Daoy (cell line): ENCODE results near the gene HLA-DPB1. TPM values are rescaled to one million over a fixed set of nuclear protein-coding genes. Genes with fewer than 3 reads are reported as not detected.
A peak's percentile ranks its signal among the peaks of the same experiment; 100 is the strongest.

ENCODE experiments used
- DNase-seq: peaks from one replicate; pipeline ENCODE4 v3.0.0-alpha.2; 2015; ENCODE audit warnings: low read depth
- total RNA-seq: library from RNA; depleted of rRNA; stranded (reverse); fragments of >200 nt; shearing (Covaris generic); gene quantifications from 2 replicates; pipeline ENCODE4 v1.2.3, GENCODE V29; 2014

The HLA-DPB1 gene
- total RNA-seq, 1 experiment from 2014 or later, result 34.6 TPM

DNA sequence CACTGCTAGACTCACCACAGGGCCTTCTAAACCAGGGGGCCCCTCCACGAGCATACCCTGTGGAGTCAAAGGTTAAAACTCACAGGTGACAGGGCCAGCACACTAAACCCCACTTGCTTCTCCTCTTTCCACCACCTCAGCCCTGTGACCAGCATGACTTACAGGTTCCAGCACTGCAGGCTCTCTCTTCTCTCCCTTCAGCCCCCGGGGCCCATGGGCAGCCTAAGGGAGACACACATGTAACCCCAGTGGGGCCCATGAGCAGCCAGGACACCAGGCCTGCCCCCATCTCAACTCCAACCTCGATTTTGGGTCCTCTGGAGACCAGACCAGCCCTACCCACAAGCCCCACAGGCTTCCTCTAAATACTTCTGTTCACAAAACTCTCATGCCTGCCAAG lies 28.0 kb downstream of the HLA-DPB1 start:
- DNase-seq, result no peak

DNA sequence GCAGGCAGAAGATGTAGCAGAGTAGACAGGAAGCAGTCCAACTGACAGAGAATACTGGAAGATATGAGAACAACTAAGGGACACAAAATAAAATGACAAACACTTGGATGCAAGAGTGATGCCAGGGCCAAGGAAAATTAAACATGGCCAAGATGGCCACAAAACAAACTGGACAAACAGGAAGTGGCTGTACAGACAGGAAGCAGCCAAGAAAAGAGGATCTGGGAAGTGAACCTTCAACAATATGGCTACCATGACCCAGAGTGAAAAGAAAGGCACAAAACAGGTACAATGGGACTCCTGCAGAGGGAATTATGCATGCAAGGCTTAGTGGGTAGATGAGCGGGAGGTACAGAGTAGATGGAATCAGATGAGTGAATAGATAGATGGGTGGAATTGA lies 29.1 kb downstream of the HLA-DPB1 start:
- no peak for DNase-seq

DNA sequence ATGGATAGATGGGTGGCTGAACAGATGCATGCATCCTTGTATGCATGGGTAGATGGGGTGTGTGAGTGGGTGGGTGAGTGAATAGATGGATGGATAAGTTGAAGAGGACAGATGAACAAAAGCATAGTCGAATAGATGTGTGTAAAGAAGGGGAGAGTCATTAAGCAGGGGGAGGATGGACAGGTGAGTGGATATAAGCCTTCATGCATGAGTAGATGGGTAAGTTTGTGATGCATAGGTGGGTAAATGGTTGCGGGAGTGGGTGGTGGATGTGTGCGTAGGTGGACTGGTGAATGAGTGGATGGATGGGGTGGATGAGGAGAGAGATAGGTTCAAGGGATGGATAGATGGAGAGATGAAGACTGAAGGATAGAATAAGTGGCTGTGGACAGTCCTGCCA lies 29.6 kb downstream of the HLA-DPB1 start:
- no peak for DNase-seq

DNA sequence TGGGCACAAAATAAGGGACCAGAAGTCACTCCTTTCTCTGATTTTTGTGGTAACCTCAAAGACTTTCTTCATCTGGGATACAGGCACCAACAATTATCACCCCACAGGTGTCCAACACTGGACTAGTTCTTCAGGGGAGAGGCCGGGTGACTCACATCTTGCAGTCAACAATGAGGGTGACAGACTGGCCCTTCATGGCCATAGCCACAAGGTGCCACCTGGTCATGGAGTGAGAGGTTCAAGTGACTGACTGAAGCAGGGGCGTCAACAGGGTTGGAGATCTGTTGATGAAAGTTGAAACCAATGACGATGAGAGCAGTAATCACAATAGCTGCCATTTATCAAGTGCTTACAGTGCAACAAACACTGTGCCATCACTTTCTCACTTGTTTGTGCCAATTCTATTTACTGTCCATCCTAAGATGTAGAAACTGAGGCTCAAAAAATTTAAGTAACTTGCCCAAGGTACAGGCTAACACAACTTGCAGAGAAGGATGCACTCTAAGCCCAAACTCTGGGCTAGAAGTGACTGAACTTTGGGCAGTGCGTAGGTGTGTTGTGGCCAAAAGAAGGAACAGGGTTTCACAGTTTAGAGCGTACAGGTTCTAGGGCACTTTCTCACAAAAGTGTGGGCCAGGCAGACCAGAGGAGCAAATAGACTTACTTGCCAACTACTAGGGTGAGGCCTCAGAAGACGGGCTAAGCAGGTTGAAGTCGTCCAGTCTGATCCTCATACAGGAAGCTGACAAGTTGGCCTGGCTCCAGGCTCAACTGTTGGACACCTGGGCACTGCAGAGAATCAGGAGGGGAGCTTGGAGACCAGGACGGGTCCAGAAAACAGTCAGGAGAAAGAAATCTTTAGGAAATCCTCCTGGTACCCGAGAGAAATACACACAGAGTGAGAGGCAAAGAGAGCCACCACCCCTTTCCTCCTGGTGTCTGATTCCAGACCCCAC lies 30.4 kb downstream of the HLA-DPB1 start:
- no peak for DNase-seq

DNA sequence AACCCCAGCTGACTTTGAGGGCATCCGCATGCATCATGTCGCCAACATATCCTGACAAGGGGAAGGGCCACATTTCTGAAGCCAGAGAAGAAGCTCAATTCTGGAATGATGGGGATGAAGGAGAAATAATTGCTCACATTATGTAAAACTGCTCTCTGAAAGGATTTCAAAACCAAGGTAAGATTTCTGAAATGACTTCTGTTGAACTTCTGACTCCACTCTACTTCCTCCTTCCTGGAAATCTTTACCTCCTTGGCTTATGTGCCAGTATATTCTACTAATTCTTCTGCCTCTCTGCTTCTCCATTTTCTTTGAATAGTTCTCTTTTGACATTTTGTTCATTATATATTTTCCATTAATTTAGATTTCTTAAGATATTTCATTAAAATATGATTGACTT lies 31.9 kb downstream of the HLA-DPB1 start:
- no peak for DNase-seq

DNA sequence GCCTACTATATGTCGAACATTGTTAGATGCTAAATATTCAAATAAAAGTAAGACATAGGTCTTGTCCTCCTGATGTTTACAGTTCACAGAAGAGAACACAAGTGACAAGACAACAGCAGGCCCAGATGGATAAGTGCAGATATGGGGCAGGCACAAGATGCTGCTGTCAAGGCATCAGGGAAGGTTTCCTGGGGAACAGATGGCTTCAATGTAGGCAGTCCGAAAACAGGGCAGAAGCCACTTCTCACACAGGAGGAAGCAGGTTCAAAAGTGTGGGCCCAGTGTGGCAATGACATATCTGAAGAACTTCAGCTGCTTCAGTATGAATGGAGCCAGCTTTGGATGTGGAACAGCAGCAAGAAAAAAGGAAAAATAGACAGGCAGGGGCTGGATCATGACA lies 32.5 kb downstream of the HLA-DPB1 start:
- DNase-seq, result no peak

DNA sequence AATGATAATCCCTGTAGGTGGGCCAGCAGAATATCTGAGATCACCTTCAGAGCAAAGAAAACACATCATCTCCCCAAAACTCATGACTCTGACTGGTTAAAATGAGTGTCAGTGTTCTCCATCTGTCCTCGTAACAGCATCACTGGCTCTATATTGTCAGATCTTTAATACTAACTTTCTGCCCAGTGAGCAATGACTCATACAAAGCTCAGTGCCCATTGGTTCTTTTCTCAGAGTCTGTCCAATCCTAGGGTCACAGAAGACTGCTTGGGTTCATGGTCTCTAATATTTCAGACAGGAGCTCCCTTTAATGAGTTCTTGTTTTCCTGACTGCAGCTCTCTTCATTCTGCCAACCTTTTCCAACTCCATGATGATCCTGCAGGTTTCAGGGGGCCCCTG lies 36.4 kb downstream of the HLA-DPB1 start:
- DNase-seq, result peak; percentile 54

DNA sequence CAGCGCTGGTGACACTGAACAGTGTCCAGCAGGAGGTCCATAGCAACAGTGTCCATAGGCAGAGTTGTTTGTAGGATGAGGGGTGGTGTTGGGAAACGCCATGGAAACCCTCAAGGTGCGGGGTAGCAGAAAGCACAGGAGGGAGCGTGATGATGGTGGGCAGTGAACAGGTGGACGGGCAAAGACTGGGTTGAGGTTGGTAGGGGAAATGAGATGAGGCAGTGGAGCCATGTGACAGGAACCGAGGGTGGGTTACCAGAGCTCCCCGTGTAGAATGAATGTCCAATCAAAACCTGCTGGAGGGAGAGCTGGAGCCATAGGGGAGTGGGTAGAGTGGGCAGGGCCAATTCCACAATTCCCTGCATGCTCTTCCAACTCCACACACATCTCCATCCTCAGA lies 38.0 kb downstream of the HLA-DPB1 start:
- no peak for DNase-seq

DNA sequence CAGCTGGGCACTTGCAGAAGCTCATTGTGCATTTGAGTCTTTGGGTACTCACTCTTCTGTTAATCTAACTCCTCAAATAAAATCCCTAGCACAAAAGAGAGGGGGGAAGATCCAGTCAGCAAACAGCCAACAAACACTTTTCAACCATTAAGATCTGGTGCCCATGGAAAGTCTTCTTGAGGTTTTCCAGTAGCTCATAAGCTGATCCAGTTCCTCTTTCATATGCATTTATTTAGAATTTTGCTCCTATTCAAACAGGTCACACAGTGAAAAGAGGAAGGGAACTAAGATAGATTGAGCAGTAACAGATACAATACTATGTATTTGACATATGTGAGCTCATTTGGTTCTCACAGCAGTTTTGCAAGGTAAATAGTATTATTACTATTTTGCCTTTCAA lies 38.6 kb downstream of the HLA-DPB1 start:
- DNase-seq, result no peak

DNA sequence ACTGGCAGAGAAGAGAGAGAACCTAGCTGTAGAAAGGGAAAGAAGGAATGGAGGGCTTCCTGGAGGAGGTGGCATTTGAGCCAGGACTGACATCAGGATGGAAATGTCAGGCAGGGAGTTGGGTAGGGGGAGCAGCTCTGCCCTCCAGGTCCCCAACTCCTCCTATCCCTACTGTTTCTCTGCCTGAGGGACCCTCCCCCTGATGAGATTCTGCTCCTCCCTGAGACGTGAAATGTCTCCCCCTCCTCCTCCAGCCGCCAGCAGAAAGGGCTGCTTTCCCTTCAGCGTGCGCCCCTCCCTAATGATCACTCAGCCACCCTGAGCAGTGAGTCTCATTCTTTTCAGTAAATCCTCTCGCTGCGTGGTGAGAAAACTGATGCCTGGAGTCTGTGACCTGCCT lies 40.6 kb downstream of the HLA-DPB1 start:
- no peak for DNase-seq

DNA sequence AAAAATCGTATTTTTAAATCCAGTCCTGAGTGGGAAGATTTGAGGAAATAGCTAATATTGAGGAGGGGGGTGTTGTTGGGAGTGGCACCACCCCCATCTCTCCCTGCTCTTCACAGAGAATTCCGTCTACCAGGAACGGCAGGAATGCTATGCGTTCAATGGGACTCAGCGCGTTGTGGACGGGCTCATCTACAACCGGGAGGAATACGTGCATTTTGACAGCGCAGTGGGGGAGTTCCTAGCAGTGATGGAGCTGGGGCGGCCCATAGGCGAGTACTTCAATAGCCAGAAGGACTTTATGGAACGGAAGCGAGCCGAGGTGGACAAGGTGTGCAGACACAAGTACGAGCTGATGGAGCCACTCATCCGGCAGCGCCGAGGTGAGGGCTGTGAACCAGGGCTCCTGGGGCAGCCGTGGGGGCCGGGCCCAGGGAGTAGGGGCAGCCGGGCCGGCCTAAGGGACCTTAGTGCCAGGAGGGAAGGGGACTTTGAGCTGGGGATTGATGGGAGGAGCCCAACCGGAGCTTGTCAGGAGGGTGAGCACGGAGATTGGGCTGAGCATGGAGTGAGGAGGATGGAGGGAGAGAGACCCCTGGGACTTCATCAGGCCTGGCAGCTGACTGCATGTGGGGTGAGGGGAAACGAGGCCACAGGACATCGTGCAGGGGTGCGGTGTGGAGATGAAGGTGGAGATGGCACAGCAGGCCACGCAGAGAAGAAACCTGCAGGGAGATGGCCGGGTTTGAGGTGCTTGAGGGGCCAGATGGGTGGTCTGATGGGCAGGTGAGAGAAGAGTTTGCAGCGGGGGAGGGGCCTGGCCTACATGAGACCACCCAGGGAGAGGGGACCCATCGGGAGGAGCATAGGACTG lies 41.3 kb downstream of the HLA-DPB1 start:
- peak; percentile 22 for DNase-seq

DNA sequence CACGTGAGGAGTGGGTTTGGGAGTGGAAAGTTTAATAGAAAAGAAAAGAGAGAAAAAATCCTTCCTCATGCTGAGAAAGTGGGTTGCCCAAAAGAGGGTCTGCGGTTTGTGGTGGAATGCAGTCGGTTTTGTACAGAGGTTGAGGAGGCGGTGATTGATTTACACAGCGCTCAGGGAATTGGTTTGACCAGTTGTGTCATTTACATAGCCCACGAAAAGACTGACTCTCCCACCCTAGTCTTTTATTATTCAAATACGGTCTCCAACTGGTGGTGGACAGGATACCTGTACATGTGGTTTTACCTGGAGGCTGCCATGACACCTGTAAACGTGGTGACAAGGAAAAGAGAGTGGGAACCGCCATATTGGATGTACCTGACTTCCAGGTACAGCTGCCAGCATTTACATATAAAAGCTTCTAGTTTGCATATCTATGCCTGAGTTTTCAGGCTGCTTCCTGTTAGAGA lies 42.1 kb downstream of the HLA-DPB1 start:
- no peak for DNase-seq

DNA sequence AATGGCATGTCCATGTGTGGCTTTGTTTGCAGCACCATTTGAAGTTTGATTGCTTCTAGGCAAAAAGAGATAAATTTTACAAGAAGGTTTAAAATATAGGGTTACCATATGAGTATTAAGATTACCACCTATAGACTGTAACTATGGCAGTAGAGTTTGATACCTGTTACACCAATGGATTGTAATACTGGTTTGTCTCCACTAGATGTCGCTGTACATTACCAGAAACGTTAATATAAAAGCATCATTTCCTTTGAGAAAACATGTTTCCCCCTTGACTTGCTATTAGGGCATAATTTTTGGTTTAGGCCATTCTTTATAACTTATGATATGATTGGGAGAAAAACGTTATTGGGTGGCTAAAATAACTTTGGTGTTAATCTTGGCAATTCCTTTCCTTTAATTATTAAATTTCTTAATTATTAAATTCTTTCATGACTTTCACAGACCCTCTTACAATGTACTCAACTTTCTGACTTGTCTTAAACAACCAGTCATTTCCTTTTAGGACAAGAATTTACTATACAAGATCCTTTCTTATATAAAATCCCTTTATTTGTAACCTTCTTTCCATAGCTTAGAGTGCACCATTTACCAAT lies 42.8 kb downstream of the HLA-DPB1 start:
- peak; percentile 48 for DNase-seq

DNA sequence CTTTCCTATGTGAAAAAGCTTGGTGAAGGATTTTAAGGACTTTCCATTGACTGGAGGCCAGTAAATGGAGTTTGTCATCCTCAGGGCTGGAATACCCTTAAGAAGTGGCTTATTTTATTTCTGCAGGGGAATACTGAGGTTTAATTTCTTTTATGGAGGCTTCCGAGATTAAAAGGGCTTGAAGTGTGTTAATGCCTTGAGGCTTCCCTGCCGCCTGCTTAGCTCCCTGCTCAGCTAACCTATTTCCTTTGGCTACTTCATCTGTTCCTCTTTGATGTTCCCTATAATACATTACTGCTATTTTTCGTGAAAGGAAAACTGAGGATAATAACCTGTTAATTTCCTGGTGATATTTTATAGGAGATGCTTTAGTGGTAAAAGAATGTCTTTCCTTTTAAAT lies 44.2 kb downstream of the HLA-DPB1 start:
- no peak for DNase-seq

DNA sequence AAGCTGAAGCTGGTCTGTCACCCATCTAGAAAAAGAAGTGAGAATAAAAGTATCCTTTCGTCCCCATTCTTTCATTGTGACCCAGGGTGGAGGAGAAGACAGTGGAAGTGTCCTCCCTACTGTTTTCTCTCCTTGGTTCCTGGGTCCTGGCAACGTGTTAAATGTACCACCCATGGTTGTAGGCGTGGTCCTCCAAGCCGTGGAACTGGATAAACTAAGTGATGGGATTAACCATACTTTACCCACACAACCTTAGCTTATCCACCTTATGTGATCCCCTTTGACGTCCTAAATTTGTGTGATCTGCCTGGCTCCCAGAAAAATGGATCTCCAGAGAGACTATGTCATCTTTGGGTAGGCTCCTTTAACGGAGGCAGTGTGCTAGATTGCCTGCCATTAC lies 47.4 kb downstream of the HLA-DPB1 start:
- no peak for DNase-seq

DNA sequence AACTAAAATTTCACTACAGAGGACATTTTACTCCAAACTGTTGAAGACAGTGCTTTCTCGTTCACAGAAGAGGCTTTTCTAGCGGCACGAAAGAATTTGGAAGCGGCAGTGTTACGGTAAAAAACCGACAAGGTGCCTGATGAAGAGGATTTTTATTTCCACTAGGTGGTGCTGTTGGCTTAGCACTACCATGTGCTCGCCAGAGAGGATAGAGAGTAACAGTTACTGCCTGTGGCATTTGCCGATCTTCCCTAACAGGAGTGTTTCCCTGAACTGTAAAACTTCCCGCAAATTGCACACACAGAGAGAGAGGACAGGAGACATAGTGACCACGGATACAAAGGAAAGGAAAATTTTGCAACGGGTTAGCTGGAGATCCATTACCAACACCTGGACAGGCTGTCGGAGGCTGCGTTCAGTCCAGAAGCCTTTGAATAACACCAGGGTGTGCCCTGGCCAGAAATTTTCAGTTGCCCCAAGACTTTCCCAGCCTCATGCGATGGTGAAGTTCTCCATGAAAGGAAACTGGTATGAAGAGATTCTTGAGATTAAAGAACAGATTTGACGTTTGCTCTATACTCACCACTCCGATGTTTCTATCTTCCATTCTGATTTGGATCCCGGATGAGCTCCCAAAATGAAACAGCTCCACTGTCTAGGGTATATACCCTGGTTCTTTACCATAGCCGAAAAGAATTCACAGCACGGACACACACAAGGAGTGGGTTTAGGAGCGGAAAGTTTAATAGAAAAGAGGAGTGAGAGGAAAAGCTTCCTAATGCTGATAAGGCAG lies 48.1 kb downstream of the HLA-DPB1 start:
- DNase-seq, result peak; percentile 71

DNA sequence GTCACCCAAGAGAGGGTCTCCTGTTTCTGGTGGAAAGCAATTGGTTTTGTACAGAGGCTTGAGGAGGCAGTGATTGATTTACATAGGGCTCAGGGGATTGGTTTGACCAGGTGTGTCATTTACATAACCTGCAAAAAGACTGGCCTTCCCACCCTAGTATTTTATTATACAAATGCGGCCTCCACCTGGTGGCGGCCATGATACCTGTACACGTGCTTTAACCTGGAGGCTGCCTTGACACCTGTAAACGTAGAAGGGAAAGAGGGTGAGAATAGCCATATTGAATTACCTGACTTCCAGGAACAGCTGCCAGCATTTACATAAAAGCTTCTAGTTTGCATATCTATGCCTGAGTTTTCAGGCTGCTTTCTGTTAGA lies 48.7 kb downstream of the HLA-DPB1 start:
- no peak for DNase-seq

DNA sequence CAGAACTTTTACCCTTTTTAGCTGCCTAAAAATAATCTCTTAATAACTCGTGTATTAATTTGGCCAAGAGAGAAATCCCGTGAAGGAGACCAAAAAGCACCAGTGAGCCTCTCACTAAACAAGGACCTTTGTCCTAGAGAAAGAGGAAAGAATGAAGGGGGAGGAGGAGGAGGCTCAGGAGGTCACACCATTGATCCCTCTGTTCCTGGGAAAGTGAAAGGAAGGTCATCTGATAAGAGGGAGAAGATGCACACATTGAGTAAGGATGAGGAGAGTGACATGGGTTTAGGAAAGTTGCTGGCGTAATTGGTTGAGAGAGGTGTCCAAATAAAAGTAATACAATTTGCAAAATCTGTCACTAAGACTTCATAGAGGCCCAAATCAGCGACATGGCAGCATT lies 49.2 kb downstream of the HLA-DPB1 start:
- no peak for DNase-seq

DNA sequence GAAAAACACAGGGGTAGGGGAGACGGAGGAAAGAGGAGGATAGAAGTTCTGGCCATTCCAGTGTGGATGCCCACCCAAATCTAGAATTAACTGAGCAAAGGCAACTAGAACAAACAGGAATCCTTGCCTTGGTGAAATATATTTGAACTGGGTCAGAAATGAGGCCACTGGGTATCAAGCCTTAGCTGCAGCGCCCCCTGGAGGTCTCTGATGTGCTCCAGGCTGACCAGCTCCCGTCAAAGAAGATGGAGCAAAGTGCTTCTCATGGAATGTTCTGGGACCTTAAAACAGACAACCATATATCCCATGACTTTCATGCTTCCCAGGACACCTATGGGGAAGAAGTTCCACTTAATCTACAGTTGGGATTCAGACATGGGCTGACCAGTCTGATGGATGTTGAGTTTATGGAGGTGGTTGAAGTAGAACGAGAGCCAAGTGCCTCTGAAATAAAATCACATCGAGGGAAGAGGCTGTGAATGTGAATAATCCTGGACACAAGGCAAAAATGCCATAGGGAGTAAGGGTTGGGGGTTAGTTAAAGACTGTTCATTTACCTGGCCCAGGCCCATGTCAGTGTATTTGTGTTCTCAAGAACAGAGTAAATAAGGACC lies 50.4 kb downstream of the HLA-DPB1 start:
- peak; percentile 57 for DNase-seq

DNA sequence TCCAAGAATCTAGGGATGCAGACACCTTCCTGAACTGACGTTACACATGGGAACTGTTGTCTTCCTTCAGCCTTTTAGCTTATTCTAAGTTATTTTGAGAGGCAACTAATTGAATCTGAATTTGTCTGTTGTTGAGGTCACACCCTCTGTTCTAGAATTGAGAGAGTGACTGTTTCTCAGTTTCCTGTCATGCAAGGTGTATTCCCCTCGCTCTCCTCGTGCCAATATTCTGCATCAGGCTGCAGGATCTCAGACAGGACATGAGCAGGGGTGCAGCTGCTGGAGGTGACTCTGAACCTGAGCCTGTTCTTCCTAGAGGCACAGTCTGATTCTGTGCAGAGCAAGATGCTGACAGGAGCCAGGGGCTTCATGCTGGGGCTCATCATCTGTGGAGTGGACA lies 52.5 kb downstream of the HLA-DPB1 start:
- DNase-seq, result no peak

DNA sequence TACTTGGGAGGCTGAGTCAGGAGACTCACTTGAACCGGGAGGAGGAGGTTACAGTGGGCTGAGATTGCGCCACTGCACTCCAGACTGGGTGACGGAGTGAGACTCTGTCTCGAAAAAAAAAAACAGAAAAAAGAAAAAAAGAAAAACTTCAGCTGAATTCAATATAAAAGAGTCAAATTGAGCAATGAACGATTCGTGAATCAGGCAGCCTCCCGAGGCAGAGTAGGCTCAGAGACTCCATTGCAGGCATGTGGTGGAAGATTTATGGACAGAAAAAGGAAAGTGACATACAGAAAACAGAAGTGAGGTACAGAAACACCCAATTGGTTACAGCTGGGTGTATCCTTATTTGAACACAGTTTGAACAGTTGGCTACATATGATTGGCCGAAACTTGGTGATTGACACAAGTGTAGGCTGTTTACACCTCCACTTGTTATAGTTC lies 56.3 kb downstream of the HLA-DPB1 start:
- no peak for DNase-seq
